Measurements from ENCODE around the gene ATP1B1. TPM values are rescaled to one million over a fixed set of nuclear protein-coding genes. Genes with fewer than 3 reads are reported as not detected.

Gene ATP1B1
- total RNA-seq, 4 donors from 2014 or later = 94.8 to 137 (median 103) TPM

DNA sequence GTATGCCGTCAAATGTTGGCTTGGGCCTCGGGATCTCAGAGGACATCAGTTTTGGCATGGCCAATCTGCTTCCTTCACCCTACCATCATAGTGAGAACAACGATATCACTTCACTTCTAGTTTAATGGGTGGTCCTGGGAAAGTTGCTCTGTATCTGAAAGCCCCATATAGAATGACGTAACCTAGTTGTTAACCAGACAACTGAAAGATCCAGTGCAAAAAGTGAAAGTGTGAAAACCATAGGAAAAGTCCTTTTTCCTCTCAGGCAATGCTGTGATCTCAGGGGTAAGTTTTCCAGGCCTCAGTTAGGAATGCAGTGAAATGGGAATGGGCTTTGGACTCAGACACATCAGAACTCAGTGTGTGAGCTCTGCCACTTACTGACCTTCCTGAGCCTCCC, 18.6 kb upstream of the ATP1B1 start:
- Histone ChIP-seq H3K4me3 (no peak overlapping the region), H3K27me3 (no peaks in the 10 kb centered on the region), H3K27ac (peak overlapping the region in 3 of 4 donors; percentile 47 to 60 (median 49)), H3K9me3 (no peaks in the 10 kb centered on the region), H3K36me3 (no peaks in the 10 kb centered on the region), H3K4me1 (peaks cover 8 to 32% (median 11%) of the 10 kb centered on the region in 3 donors)
- no peak for ATAC-seq
- TF ChIP-seq POLR2AphosphoS5 (IDR thresholded peaks at IDR 0.05) (no peak), POLR2A (IDR thresholded peaks at IDR 0.05) (no peak), EP300 (IDR thresholded peaks at IDR 0.05) (no peak)
- TF ChIP-seq, protein P1, sequence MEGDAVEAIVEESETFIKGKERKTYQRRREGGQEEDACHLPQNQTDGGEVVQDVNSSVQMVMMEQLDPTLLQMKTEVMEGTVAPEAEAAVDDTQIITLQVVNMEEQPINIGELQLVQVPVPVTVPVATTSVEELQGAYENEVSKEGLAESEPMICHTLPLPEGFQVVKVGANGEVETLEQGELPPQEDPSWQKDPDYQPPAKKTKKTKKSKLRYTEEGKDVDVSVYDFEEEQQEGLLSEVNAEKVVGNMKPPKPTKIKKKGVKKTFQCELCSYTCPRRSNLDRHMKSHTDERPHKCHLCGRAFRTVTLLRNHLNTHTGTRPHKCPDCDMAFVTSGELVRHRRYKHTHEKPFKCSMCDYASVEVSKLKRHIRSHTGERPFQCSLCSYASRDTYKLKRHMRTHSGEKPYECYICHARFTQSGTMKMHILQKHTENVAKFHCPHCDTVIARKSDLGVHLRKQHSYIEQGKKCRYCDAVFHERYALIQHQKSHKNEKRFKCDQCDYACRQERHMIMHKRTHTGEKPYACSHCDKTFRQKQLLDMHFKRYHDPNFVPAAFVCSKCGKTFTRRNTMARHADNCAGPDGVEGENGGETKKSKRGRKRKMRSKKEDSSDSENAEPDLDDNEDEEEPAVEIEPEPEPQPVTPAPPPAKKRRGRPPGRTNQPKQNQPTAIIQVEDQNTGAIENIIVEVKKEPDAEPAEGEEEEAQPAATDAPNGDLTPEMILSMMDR (IDR thresholded peaks at IDR 0.05) = no peak
- 66 to 83% methylated on average over 4 of the region's 4 CpGs for WGBS, 2 donors (ENCODE audit: low coverage in 1 of 2)

DNA sequence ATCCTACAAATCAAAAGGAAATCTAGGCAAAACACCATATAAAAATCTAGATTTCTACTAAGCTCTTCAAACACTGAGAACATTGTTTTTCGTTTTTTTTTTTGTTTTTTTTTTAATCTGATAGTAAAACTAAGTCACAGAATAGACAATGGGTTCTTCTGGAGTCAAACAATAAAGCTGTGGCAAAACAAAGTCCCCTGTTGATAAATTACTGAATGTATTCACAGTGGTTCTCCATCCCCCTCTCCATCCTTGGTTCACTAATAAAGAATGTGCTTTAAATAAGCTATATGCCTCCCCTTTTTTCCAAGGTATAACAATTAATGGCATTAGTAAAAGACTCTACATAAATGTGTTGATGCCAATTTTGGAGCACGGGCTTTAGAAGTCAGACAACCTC, 16.7 kb upstream of the ATP1B1 start:
- no peak for TF ChIP-seq POLR2A (IDR thresholded peaks at IDR 0.05)
- TF ChIP-seq, protein P1 (IDR thresholded peaks at IDR 0.05) = no peak
- TF ChIP-seq EP300 (IDR thresholded peaks at IDR 0.05) = no peak
- no peak for TF ChIP-seq POLR2AphosphoS5 (IDR thresholded peaks at IDR 0.05)
- Histone ChIP-seq H3K27ac (no peak overlapping the region), H3K4me3 (no peak overlapping the region), H3K9me3 (no peaks in the 10 kb centered on the region), H3K27me3 (no peaks in the 10 kb centered on the region), H3K36me3 (no peaks in the 10 kb centered on the region), H3K4me1 (peaks cover 8 to 32% (median 11%) of the 10 kb centered on the region in 3 donors)
- ATAC-seq = no peak
- 67 to 82% methylated on average over 2 of the region's 2 CpGs for WGBS, 2 donors (ENCODE audit: low coverage in 1 of 2)

DNA sequence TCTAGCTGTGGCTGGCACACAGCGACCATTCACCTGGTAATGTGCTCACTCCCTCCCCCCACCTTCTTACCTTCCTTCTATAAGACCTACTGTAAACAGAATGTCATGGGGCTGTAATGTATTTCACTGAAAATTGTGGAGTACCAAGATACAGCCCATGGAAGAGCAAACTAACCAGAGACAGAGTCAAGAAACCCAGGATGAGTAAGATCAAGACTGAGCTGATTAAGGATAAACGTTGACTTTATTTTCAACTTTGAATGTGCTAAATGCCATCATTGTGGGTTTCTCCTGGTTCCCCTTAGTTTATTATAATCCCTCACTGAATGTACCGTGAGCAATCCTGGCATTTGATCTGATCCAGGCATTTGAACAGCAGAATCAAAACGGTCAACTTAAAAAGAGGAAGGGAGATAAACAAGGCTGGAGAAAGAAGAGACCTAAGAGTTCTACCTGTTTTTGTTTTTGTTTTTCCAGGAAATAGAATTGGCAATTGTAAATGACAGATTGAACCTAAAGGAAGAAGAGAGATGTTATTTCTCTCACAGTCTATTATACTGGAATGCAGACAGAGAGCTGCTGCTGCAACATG, 16.1 kb upstream of the ATP1B1 start:
- Histone ChIP-seq H3K4me3 (no peak overlapping the region), H3K27me3 (no peaks in the 10 kb centered on the region), H3K9me3 (no peaks in the 10 kb centered on the region), H3K4me1 (peaks cover 8 to 32% (median 11%) of the 10 kb centered on the region in 3 donors), H3K36me3 (no peaks in the 10 kb centered on the region), H3K27ac (no peak overlapping the region)
- TF ChIP-seq, protein P1 (IDR thresholded peaks at IDR 0.05) = no peak
- TF ChIP-seq POLR2A (IDR thresholded peaks at IDR 0.05) (no peak), EP300 (IDR thresholded peaks at IDR 0.05) (no peak), POLR2AphosphoS5 (IDR thresholded peaks at IDR 0.05) (no peak)
- no peak for ATAC-seq
- WGBS, 2 donors (ENCODE audit: low coverage in 1 of 2) = 53 to 74% methylated on average over 3 to 4 of the region's 4 CpGs

DNA sequence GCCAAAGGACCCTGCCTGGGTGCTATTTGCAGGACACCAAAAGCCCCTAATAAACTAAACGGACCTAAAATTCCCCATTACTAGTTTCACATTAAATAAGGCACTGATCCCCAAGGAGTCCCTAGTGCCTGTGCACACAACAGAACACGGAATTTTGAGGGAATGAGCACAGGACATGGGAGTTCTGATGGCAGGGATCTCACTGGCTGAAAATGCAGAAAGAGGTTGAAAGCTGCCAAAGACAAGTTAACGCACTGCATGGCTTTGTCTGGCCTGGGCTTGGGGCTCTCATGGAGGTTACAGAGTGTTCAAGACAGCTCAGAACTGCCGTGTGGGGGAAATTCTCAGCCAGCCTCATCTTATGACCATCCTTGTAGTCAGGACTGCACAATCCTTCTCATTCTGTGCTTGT, 15.6 kb upstream of the ATP1B1 start:
- ATAC-seq = no peak
- Histone ChIP-seq H3K9me3 (no peaks in the 10 kb centered on the region), H3K27me3 (no peaks in the 10 kb centered on the region), H3K4me3 (no peak overlapping the region), H3K27ac (no peak overlapping the region), H3K4me1 (peaks cover 8 to 31% (median 11%) of the 10 kb centered on the region in 3 donors), H3K36me3 (no peaks in the 10 kb centered on the region)
- WGBS, 2 donors (ENCODE audit: low coverage in 1 of 2) = 70 to 100% methylated on average over 1 to 3 of the region's 4 CpGs
- TF ChIP-seq, protein P1 (IDR thresholded peaks at IDR 0.05) = no peak
- TF ChIP-seq POLR2A (IDR thresholded peaks at IDR 0.05) (no peak), POLR2AphosphoS5 (IDR thresholded peaks at IDR 0.05) (no peak), EP300 (IDR thresholded peaks at IDR 0.05) (no peak)

DNA sequence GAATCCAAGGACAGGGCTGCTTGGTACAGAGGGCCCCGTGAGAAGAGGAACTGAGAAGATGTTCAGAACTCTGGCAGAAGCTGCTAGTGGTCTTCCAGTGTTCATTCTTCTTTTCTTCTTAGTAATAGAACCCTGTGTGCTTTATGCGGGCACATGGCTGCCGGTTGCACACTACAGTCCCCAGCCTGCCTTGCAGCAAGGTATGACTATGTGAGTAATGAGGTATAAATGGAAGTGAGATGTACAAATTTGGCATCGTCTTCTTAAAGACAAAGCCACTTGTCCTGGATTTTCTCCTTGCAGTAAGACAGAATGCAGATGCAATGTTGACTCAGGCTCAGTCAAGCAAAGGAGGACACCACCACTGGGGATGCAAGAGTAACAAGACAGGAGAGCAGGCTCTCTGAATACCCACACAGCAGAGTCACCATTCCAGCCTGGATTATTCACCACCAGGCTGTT, 15.0 kb upstream of the ATP1B1 start:
- H3K4me1 ChIP-seq = peaks cover 8 to 25% (median 11%) of the 10 kb centered on the region in 3 donors
- H3K27ac ChIP-seq = no peak overlapping the region
- TF ChIP-seq POLR2A (IDR thresholded peaks at IDR 0.05) (no peak), POLR2AphosphoS5 (IDR thresholded peaks at IDR 0.05) (no peak), EP300 (IDR thresholded peaks at IDR 0.05) (no peak)
- TF ChIP-seq, protein P1 (IDR thresholded peaks at IDR 0.05) = no peak
- H3K36me3 ChIP-seq = no peaks in the 10 kb centered on the region
- H3K9me3 ChIP-seq = no peaks in the 10 kb centered on the region
- ATAC-seq = no peak
- H3K4me3 ChIP-seq = no peak overlapping the region
- WGBS, 2 donors (ENCODE audit: low coverage in 1 of 2) = 58 to 66% methylated on average over 4 of the region's 4 CpGs
- no peaks in the 10 kb centered on the region for H3K27me3 ChIP-seq

Measured in gastroesophageal sphincter (tissue), 4 donors.